Erythroblast (primary cell): ENCODE results near the gene HSPA8.

ENCODE experiments used
- GATA1 ChIP-seq: IDR thresholded peaks from 2 replicates; pipeline ENCODE4 v1.6.1; 2011; ENCODE audit warnings: low read depth, mild to moderate bottlenecking, control low read depth, low read length, moderate library complexity
- POLR2A ChIP-seq: IDR thresholded peaks from 2 replicates; pipeline ENCODE4 v1.6.1; 2011; ENCODE audit warnings: mild to moderate bottlenecking, low read length

- TF ChIP-seq POLR2A = no peak
- TF ChIP-seq GATA1 = no peak
Measured at GRCh38 chr11:123065621-123066020, 3.7 kb upstream of the HSPA8 start.
